A673 (cell line): ENCODE results near the gene PRH1. TPM values are rescaled to one million over a fixed set of nuclear protein-coding genes. Genes with fewer than 3 reads are reported as not detected.

Source experiments
- Bru-seq: library from RNA; stranded (reverse); fragments of 400-500 nt; gene quantifications from one replicate; lab custom pipeline; 2021; lab: Mats Ljungman, UMichigan
- BruChase-seq, 2 experiments: library from RNA; stranded (reverse); fragments of 400-500 nt; gene quantifications; one replicate each; lab custom pipeline; 2021; lab: Mats Ljungman, UMichigan
- BruUV-seq: library from RNA; stranded (reverse); fragments of 400-500 nt; replicated peaks from 2 replicates; lab custom pipeline; 2021; lab: Mats Ljungman, UMichigan
- CTCF ChIA-PET: fragments of 300-600 bp; sonication (Branson Sonifier 250); formaldehyde crosslinking; loops from one replicate; lab custom pipeline; 2022; ENCODE audit warnings: antibody characterized with exemption; lab: Charles Lee
- POLR2A ChIA-PET: fragments of 300-600 bp; sonication (Branson Sonifier 250); formaldehyde crosslinking; loops from one replicate; lab custom pipeline; 2022; ENCODE audit warnings: antibody characterized with exemption; ENCODE audit not compliant: low non-redundant PET; lab: Charles Lee
- DNase-seq: peaks from one replicate; pipeline ENCODE4 v3.0.0-alpha.2; 2015; ENCODE audit warnings: low spot score
- H3K27ac ChIP-seq: fragments of 200-600 bp; sonication (generic); 2 replicates; pipeline ENCODE4 v1.5.1; 2016; ENCODE audit warnings: mixed run types, low read depth, mild to moderate bottlenecking, mixed read lengths, antibody characterized with exemption, low read length; ENCODE audit not compliant: poor library complexity, severe bottlenecking
- H3K27me3 ChIP-seq: fragments of 200-600 bp; sonication (generic); replicated peaks from 2 replicates; pipeline ENCODE4 v1.6.1; 2017; ENCODE audit warnings: mixed run types, low read depth, mild to moderate bottlenecking, mixed read lengths, antibody characterized with exemption, low read length; ENCODE audit not compliant: insufficient read depth, poor library complexity
- H3K36me3 ChIP-seq: fragments of 200-600 bp; sonication (generic); 2 replicates; pipeline ENCODE4 v1.6.1; 2016; ENCODE audit warnings: mixed run types, mild to moderate bottlenecking, mixed read lengths, antibody characterized with exemption, low read length; ENCODE audit not compliant: insufficient read depth, poor library complexity, severe bottlenecking
- H3K4me1 ChIP-seq: fragments of 200-600 bp; sonication (generic); 2 replicates; pipeline ENCODE4 v1.6.1; 2017; ENCODE audit warnings: mixed run types, mild to moderate bottlenecking, mixed read lengths, antibody characterized with exemption, low read length; ENCODE audit not compliant: insufficient read depth, poor library complexity, severe bottlenecking
- H3K4me3 ChIP-seq: fragments of 200-600 bp; sonication (generic); 2 replicates; pipeline ENCODE4 v1.5.1; 2016; ENCODE audit warnings: low read depth, mixed run types, mild to moderate bottlenecking, mixed read lengths, low read length; ENCODE audit not compliant: poor library complexity, severe bottlenecking
- H3K9me3 ChIP-seq: fragments of 200-600 bp; sonication (generic); 2 replicates; pipeline ENCODE4 v1.6.1; 2016; ENCODE audit warnings: mixed run types, low read depth, mild to moderate bottlenecking, mixed read lengths, antibody characterized with exemption, low read length; ENCODE audit not compliant: poor library complexity, severe bottlenecking
- CTCF ChIP-seq: fragments of 300-800, 200-600 bp; sonication (generic); conservative IDR thresholded peaks from 2 replicates; pipeline ENCODE4 v1.5.1; 2017; ENCODE audit warnings: low read depth, mild to moderate bottlenecking, antibody characterized with exemption, low read length, moderate library complexity, mixed read lengths
- EZH2 ChIP-seq: fragments of 200-600 bp; sonication (generic); IDR thresholded peaks from 2 replicates; pipeline ENCODE4 v1.6.1; 2017; ENCODE audit warnings: borderline replicate concordance, low read depth, mild to moderate bottlenecking, mixed read lengths, antibody characterized with exemption, low read length; ENCODE audit not compliant: poor library complexity, severe bottlenecking
- intact Hi-C: fragments of 100-400 bp; cut with micrococcal nuclease; formaldehyde crosslinking; loops from one replicate; pipeline ENCODE4 v1.10.0; 2022; ENCODE audit not compliant: unreplicated experiment
- long read RNA-seq: library from polyadenylated mRNA; stranded (forward); transcript quantifications from one replicate; pipeline ENCODE4 v2.0.0, GENCODE V29; 2022
- total RNA-seq: library from RNA; stranded (reverse); gene quantifications from 2 replicates; pipeline ENCODE4 v1.2.3, GENCODE V29; 2021

Gene PRH1
- total RNA-seq = 21.8 and 24.0 TPM in 2 replicates
- percentile 84 among the genes with signal in this experiment for Bru-seq, nascent RNA
- percentile 89 among the genes with signal in this experiment for BruChase-seq, experiment 1, labeled RNA remaining after a 2-hour chase
- BruChase-seq, experiment 2, labeled RNA remaining after a 6-hour chase = percentile 89 among the genes with signal in this experiment
- long read RNA-seq = 0 reads

DNA sequence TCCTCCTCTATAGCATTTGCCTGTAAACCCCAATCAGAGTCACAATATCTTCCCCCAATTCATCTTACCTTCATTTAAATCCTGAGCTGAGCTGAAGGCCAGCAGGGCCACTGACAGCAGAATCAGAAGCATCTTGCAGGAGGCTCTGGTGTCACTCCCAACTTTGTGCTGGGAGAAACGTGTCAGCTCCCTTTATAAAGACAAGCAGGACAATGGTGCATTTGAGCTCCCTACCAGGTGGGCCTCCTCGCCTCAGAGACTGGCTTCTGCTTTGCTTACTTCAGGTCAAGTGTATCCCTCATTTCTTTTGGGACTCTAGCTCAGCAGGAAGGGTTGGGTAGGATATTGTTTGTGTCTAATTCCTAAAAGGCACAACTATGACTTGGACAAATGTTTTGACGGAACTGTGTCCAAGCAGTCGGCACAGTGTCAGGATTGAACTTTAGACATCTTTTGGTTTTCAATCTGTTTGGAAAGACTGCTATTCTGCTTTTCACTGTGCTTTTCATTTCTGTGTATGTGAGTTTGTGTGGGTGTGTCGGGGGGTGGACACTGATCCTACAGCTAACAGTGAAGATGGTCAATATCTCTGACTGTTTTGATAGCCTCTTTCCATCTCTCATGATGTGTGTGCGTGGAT lies at the start of gene PRH1:
Gene PRH1 (minus strand): TSS at position 170 of the 640 bp plus-strand sequence. CDS start 38 bp downstream, at position 132.
- BruUV-seq = no TSS peak
- CTCF ChIA-PET = no interaction called here

DNA sequence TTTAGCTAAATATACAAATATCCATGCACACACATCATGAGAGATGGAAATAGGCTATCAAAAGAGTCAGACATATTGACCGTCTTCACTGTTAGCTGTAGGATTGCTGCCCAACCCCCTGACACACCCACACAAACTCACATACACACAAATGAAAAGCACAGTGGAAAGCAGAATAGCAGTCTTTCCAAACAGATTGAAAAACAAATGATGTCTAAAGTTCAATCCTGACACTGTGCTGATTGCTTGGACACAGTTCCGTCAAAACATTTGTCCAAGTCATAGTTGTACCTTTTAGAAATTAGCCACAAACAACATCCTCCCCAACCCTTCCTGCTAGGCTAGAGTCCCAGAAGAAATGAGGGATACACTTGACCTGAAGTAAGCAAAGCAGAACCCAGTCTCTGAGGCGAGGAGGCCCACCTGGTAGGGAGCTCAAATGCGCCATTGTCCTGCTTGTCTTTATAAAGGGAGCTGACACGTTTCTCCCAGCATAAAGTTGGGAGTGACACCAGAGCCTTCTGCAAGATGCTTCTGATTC lies 44.8 kb upstream of the PRH1 start, which contains the start of gene PRH2:
Gene PRH2 (plus strand): TSS at position 491 of the 541 bp plus-strand sequence. CDS start 38 bp downstream, at position 529.
- H3K27ac ChIP-seq = no peak within 1 kb of the TSS
- no peaks in the 10 kb centered on the region for H3K27me3 ChIP-seq
- TF ChIP-seq CTCF = no peak
- no peak for TF ChIP-seq EZH2
- intact Hi-C loops = no loop called here
- no peaks in the 10 kb centered on the region for H3K4me1 ChIP-seq
- CTCF ChIA-PET = no interaction called here
- POLR2A ChIA-PET = no interaction called here
- H3K4me3 ChIP-seq = no peak within 1 kb of the TSS
- H3K36me3 ChIP-seq = no peaks in the 10 kb centered on the region
- no peak for DNase-seq
- BruUV-seq = no TSS peak
- H3K9me3 ChIP-seq = no peaks in the 10 kb centered on the region

More for the DNA sequence above, at the start of gene PRH1:
- no peaks in the 10 kb centered on the region for H3K9me3 ChIP-seq
- H3K4me3 ChIP-seq = no peak within 1 kb of the TSS
- DNase-seq = no peak
- H3K27me3 ChIP-seq = no peaks in the 10 kb centered on the region
- intact Hi-C loops = no loop called here
- H3K4me1 ChIP-seq = no peaks in the 10 kb centered on the region
- H3K27ac ChIP-seq = no peak within 1 kb of the TSS
- no peak for TF ChIP-seq CTCF
- TF ChIP-seq EZH2 = no peak
- POLR2A ChIA-PET = interaction anchor here (0.6 kb wide), 1 partner anchor 1517 kb away, joined by 4 read pairs; no protein-coding TSS in a partner anchor
- H3K36me3 ChIP-seq = no peaks in the 10 kb centered on the region

GRCh38 chr12:10926269-10926668 lies 42.2 kb upstream of the PRH1 start:
- Histone ChIP-seq H3K27ac (no peak overlapping the region), H3K27me3 (no peaks in the 10 kb centered on the region), H3K4me1 (no peaks in the 10 kb centered on the region), H3K4me3 (no peak overlapping the region), H3K9me3 (no peaks in the 10 kb centered on the region), H3K36me3 (no peaks in the 10 kb centered on the region)
- CTCF ChIA-PET = no interaction called here
- DNase-seq = no peak
- BruUV-seq = no TSS peak
- POLR2A ChIA-PET = no interaction called here
- no peak for TF ChIP-seq CTCF
- intact Hi-C loops = no loop called here
